Lower leg skin (tissue), 4 donors: ENCODE measurements around the gene TMEM161A. TPM values are rescaled to one million over a fixed set of nuclear protein-coding genes. Genes with fewer than 3 reads are reported as not detected.
A peak's percentile ranks its signal among the peaks of the same experiment; 100 is the strongest.
"Not testable (repeated sequence)": the region's sequence is repeated elsewhere in the genome, so short reads cannot be mapped to it uniquely, and the experiment has no call there.

ENCODE experiments used
- DNase-seq, 2 donors: peaks; one replicate each; pipeline ENCODE4 v3.0.0-alpha.2; 2019; ENCODE audit warnings: low spot score in 2 of 2
- H3K4me3 ChIP-seq: fragments of 200-600 bp; sonication (generic); 2 replicates; pipeline ENCODE4 v1.5.1; 2017; ENCODE audit warnings: mild to moderate bottlenecking, low read depth; ENCODE audit not compliant: poor library complexity, severe bottlenecking
- POLR2A ChIP-seq, 2 donors: fragments of 450-650 bp; IDR thresholded peaks; one replicate each; pipeline ENCODE4 v1.6.1; 2016 to 2017; ENCODE audit warnings: antibody characterized with exemption in 2 of 2, mild to moderate bottlenecking in 1 of 2, moderate library complexity in 1 of 2
- WGBS, 2 donors: methylation state at CpG; one replicate each; pipeline ENCODE4 v1.1.5; 2018; 5-methylcytosine and 5-hydroxymethylcytosine counted together
- intact Hi-C: fragments of 100-400 bp; cut with DNase I; formaldehyde crosslinking; loops from one replicate; pipeline ENCODE4 v1.15.0; 2023; ENCODE audit warnings: low total_unique reads
- total RNA-seq, 4 donors: library from RNA; depleted of rRNA; stranded (reverse); fragments of >200 nt; gene quantifications; one replicate each; pipeline ENCODE4 v1.1.0, GENCODE V29; 2016
- TF ChIP-seq, protein P1 (sequence below), 3 donors: fragments of 450-650 bp; IDR thresholded peaks; one replicate each; pipeline ENCODE4 v1.5.1; 2016; ENCODE audit warnings: antibody characterized with exemption in 3 of 3, mild to moderate bottlenecking in 3 of 3, moderate library complexity in 2 of 3

The TMEM161A gene
- total RNA-seq, 4 donors from 2014 or later = 25.7 to 30.1 (median 27.9) TPM

- TF ChIP-seq, protein P1, sequence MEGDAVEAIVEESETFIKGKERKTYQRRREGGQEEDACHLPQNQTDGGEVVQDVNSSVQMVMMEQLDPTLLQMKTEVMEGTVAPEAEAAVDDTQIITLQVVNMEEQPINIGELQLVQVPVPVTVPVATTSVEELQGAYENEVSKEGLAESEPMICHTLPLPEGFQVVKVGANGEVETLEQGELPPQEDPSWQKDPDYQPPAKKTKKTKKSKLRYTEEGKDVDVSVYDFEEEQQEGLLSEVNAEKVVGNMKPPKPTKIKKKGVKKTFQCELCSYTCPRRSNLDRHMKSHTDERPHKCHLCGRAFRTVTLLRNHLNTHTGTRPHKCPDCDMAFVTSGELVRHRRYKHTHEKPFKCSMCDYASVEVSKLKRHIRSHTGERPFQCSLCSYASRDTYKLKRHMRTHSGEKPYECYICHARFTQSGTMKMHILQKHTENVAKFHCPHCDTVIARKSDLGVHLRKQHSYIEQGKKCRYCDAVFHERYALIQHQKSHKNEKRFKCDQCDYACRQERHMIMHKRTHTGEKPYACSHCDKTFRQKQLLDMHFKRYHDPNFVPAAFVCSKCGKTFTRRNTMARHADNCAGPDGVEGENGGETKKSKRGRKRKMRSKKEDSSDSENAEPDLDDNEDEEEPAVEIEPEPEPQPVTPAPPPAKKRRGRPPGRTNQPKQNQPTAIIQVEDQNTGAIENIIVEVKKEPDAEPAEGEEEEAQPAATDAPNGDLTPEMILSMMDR (IDR thresholded peaks at IDR 0.05) = no peak
- no peak for TF ChIP-seq POLR2A (IDR thresholded peaks at IDR 0.05)
- H3K4me3 ChIP-seq = peak overlapping the region; percentile 66
- WGBS, 2 donors = 12 to 17% methylated on average over 24 of the region's 25 CpGs
- no peak for DNase-seq
- intact Hi-C loops = no loop called here
Measured at GRCh38 chr19:19137556-19138108, 646 bp downstream of the TMEM161A start.

GRCh38 chr19:19135713-19136112 lies 2.6 kb downstream of the TMEM161A start:
- intact Hi-C loops, H3K4me3 ChIP-seq, DNase-seq: not testable (repeated sequence)
- WGBS, 2 donors = 82 to 84% methylated on average over 6 of the region's 6 CpGs

DNA sequence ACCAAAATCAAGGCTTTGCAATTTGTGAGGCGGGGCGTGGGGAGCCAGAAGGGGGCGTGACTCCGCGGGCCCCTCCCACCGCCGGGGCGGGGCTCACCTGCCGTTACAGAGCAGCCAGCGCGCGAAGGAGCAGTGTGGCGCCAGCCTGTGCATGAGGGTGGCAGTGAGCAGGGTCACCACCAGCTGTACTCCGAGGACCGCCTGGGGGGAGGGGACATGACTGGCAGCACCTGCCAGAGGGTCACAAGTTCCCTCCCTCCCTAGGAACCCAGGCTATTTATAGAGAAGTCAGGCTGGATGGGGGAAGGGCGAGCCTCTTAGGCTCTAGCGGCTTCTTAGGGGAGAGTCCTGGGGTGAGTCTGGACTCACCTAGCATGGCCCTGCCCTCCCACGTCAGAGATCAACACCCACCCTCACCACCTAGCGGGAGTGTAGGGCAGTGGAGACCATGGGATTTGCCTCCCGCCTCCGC lies 3.6 kb downstream of the TMEM161A start:
- DNase-seq = no peak
- intact Hi-C loops = no loop called here
- TF ChIP-seq POLR2A (IDR thresholded peaks at IDR 0.05) = no peak
- TF ChIP-seq, protein P1 (IDR thresholded peaks at IDR 0.05) = no peak
- no peak overlapping the region for H3K4me3 ChIP-seq
- 36 to 43% methylated on average over 17 to 19 of the region's 21 CpGs for WGBS, 2 donors

DNA sequence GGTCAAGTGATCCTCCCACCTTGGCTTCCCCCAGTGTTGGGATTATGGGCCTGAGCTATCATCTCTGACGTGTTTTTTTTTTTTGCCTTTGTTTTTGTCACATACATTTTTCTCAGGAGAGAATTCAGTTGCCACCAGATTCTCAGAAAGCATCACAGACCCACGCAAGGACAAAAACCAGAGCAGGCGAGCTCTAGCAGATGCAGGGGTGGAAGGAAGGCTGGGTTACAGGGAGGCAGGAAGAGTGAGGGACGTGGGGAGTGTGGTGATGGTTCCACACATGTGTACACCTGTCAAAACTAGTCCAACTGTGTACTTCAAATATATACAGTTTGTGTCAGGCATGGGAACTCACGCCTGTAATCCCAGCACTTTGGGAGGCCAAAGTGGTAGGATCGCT lies 4.3 kb downstream of the TMEM161A start:
- intact Hi-C loops = no loop called here
- TF ChIP-seq, protein P1 (IDR thresholded peaks at IDR 0.05) = no peak
- no peak for TF ChIP-seq POLR2A (IDR thresholded peaks at IDR 0.05)
- 92 to 94% methylated on average over 6 of the region's 6 CpGs for WGBS, 2 donors
- DNase-seq = no peak
- H3K4me3 ChIP-seq = no peak overlapping the region

GRCh38 chr19:19132912-19133311 lies 5.4 kb downstream of the TMEM161A start:
- 98% methylated on average over 9 to 12 of the region's 12 CpGs for WGBS, 2 donors
- no peak for DNase-seq
- intact Hi-C loops = no loop called here
- TF ChIP-seq POLR2A (IDR thresholded peaks at IDR 0.05) = no peak
- TF ChIP-seq, protein P1 (IDR thresholded peaks at IDR 0.05) = no peak
- H3K4me3 ChIP-seq = no peak overlapping the region

DNA sequence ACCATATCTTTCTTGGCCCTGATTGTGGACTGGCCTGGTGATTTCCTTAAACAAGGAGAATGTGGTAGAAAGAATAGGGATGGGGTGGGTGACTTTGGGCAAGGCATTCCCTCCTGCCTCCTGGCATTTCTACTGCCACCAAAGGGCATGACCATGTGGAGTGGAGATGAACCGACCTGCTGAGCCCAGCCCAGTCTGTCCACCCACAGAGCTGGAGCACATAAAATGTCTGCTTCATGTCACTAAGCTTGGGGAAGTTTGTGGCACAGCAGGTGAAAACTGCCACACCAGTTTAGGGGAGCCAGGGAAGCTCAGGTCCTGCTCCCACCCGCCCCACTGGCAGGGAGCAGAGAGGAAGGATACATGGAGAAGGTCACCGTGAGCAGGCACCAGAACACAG lies 6.3 kb downstream of the TMEM161A start:
- DNase-seq = no peak
- H3K4me3 ChIP-seq = no peak overlapping the region
- intact Hi-C loops = no loop called here
- WGBS, 2 donors = 79 to 88% methylated on average over 3 of the region's 3 CpGs
- TF ChIP-seq, protein P1 (IDR thresholded peaks at IDR 0.05) = no peak
- no peak for TF ChIP-seq POLR2A (IDR thresholded peaks at IDR 0.05)
